COR-L47 (cell line): ENCODE results near the gene HOXD12.

ENCODE experiments used
- DNase-seq: peaks from one replicate; lab custom pipeline; 2025; lab: John Stamatoyannopoulos, UW

HOXD12 gene

GRCh38 chr2:176092270-176093144 is 7.1 kb upstream of the HOXD12 start, which contains the start of gene HOXD13:
Gene HOXD13, plus strand, starts transcription at chr2:176092721. Its CDS starts 170 bp downstream, at chr2:176092891.
- DNase-seq = no peak

- DNase-seq = peak; percentile 38
Measured at GRCh38 chr2:176093145-176093897, 6.3 kb upstream of the HOXD12 start.

GRCh38 chr2:176093898-176094249 is 5.7 kb upstream of the HOXD12 start:
- no peak for DNase-seq

GRCh38 chr2:176094349-176094748 is 5.2 kb upstream of the HOXD12 start:
- no peak for DNase-seq

DNA sequence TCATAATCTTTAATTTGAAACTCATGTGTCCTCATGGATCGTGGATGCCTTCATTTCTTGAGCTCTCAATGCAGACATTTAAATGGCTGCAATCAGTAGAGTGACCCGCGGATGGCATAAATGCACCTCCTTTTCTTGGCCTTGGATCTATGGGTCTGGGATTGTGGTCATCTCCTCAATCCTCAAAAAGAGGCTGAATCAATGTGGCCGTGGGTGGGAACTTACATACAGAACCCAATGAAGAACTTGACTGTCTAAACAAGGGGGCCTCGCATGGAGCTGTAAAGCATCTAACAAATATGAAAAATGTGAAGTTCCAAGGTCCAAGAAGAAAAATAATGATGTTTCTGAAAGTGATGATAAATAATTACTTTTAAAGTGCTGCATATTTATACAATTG is 4.2 kb upstream of the HOXD12 start:
- no peak for DNase-seq

DNA sequence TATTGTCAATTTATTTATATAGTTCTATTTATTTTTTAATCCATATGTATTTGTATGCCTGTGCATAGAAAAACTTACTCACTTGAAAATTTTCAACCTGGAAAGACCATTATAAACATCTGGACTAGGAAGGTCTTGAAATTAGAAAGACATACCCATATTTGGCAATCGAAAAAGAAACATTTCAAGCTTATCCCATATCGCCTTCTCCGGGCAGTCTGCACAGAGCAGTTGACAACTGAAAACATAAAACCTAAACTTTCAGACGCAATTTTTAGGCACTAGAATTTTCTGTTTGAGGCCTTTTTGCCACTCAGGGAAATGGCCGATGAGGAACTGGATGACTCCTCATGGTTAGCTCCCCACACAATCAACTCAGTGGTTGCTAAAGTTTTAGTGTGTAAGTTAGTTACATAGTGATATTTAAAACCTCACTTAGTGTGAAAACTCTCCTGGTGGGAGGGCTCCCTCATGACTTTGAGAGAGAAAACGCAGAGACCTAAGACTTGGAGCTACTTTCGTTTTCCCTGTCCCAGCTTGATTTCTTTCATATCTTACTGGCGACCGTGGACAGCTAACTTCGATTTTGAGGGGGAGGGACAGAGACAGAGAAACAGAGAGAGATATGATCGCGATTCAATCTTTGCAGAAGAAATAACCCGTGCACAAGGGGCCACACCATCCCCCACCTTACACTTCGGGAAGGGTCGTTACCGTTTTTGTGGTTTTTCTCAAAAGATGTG is 3.2 kb upstream of the HOXD12 start:
- DNase-seq = no peak

DNA sequence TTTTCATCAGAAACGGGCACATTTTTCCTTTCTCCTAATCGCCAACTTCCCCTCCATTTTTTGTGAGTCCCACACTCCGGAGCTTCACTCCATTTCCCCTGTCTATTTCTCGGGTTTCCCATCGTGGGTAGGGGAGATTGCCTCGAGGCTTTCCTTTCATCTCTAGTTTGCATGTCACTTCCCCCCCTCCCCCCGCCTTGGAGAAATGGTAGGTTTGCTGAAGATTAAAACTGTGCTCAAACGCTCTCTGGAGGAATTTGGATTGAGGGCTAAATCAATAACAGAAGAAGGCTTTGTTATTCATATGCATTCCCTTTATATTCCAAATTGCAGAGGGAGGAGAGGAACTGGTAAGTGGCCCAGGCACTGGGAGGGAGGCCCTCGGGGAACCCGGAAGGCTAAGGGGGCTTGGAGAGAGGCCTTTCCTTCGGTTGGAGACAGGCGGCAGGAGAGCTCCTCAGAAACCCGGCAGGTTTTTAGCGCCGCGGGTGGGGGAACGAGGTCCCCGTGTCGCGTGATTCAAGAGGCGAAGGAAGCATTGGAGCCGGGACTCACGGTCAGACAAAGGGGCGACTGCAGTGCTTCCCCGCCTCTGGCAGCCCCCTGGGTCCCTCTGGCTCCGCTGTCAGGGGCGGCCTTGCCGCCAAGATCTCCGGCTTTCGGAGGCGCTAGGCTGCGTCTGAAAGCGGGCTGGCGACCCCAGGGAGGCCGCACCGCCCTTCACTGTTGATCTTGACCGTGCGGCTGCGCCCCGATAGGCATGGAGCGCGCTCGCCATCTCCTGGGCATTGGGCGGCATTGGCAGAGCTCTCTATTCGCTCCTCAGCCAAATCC is 2.4 kb upstream of the HOXD12 start:
- DNase-seq = peak; percentile 90

DNA sequence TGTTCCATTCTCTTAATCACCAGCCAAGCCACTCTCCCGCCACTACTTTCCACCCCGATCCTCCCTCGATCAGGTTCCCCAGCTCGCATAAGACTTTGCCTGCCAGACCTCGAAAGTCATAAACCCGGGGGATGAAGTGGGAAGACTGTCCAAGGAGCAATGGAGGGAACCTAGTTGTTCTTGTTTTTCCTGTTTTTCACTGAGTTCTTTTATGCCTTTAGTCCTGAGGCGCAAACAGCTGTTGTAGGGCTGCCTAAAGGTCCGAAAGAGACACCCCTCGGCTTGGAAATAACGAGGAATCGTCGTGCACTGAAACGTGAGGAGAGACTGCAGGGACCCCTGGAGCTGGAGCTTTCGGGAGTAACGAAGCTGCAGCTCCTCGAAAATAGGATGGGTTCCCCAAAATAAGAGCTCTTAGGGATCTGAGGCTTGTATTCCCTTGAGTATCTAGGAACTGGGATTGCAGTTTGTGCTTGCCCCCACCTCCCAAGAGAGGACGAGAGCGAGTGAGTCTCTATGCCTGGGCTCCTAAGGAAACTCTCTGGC is 1.7 kb upstream of the HOXD12 start:
- DNase-seq = no peak

DNA sequence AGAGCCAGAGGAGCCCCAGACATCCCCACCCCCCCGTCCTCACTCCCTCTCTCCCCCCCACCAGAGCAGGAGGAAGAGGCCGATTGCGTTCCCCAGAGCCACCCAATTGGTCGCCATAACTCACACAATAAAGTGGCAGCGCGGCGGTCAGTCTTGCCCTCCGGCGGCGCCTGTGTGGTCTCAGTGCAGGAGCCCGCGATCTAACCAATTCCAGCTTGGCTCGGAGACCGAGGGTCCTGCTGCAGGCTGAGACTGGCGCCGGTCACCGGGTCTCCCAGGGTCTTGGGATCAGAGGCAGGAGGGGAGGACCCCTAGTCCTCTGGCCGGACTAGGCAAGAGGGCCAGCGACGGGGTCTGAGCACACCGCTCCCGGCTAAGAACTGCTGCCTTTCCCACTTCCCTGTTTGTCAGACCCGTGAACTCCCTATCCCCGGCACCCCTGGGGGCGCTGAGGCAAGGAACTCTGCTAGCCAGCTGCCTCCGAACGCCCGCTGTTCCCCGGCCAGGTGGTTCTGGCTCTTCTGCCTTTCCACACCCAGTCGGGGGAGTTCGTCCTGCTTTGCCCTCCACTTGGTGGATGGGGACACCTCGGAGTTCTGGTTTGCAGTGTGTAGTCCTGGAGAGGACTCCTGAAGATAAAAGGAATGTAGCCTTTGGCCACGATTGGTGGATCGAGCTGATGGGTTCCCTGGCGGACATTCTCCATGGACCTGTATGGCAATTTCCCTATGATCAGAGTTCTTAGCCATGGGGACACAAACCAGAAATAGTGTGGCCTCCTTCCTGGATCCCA is 1.0 kb upstream of the HOXD12 start:
- peak; percentile 69 for DNase-seq

DNA sequence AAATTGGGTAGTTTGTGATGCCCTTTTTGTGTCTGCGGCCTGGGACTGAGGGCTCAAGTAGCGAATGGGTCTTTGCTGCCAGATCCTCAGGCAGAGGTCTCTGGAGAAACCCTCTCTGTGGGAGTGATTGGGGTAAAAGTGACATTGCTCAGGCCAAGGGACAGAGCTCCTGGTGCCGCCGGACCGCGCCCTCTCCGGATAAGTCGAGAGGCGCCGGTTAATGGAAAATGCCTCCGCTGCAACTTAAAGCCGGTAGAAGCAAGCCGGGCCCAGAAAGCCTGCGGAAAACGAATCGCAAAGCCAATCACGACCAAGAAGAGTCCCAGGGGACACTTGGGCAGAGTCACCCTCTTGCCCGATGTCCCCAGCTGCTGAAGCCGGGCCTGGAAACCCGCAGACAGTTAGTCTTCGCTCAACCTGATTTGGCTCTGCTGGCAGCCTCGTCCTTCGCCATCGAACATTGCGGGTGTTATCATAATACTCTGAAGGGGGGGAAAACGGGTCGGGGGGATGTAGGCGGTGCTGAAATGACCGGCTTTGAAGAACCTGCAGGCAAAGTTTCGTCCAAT is 352 bp upstream of the HOXD12 start:
- DNase-seq = no peak

DNA sequence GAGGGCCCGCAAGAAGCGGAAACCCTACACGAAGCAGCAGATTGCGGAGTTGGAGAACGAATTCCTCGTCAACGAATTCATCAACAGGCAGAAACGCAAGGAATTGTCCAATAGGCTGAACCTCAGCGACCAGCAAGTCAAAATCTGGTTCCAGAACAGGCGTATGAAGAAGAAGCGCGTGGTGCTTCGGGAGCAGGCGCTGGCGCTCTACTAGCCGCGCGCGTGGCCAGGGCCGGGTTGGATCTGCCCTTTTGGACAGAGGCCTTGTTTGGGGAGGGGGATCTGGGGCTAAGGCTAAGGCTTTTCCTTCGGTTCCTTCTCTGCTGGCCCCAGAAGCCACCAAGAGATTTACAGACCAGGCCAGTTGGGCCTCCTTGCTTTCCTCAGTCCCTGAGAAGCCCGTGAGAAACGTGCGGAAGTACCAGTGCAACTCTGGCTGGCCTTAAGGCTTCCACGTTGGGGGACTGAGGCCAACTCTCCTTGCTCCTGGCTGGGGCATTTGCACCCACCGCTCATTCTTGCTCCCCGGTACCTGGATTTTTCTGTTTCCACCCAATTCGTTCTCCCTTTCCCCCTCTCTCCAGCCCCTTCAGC is 1.0 kb downstream of the HOXD12 start:
- no peak for DNase-seq

GRCh38 chr2:176101216-176101830 is 1.7 kb downstream of the HOXD12 start:
- no peak for DNase-seq

GRCh38 chr2:176101842-176102241 is 2.2 kb downstream of the HOXD12 start:
- no peak for DNase-seq

- DNase-seq = no peak
Measured at GRCh38 chr2:176102309-176102866, 2.8 kb downstream of the HOXD12 start.

- DNase-seq = no peak
Measured at GRCh38 chr2:176103194-176103593, 3.6 kb downstream of the HOXD12 start.

- no peak for DNase-seq
Measured at GRCh38 chr2:176103742-176104315, 4.2 kb downstream of the HOXD12 start.

- DNase-seq = no peak
Measured at GRCh38 chr2:176104316-176105077, 4.9 kb downstream of the HOXD12 start.
